HTR-8/SVneo (cell line): ENCODE results near the gene RPTOR.

Experiments
- DNase-seq: peaks from one replicate; pipeline ENCODE4 v3.0.0; 2011; ENCODE audit warnings: low spot score, mixed read lengths; ENCODE audit not compliant: insufficient read length
- FAIRE-seq: peaks from 2 replicates; lab custom pipeline; 2011; peaks lifted over from hg19 to GRCh38; lab: Jason Lieb, UNC

Gene RPTOR

GRCh38 chr17:80876950-80877728, 332.5 kb downstream of the RPTOR start:
- DNase-seq (no peak), FAIRE-seq (no peak)

GRCh38 chr17:80877729-80878303, 333.2 kb downstream of the RPTOR start:
- DNase-seq (no peak), FAIRE-seq (no peak)

GRCh38 chr17:80878876-80879722, 334.5 kb downstream of the RPTOR start:
- no peak for FAIRE-seq
- DNase-seq, result no peak

GRCh38 chr17:80879723-80880647, 335.3 kb downstream of the RPTOR start:
- no peak for FAIRE-seq
- DNase-seq, result no peak

GRCh38 chr17:80880648-80880985, 336.0 kb downstream of the RPTOR start:
- DNase-seq (no peak), FAIRE-seq (no peak)

- DNase-seq (no peak), FAIRE-seq (no peak)
These were observed 336.7 kb downstream of the RPTOR start for GRCh38 chr17:80881306-80881705.

- DNase-seq, result no peak
- no peak for FAIRE-seq
These were observed 337.7 kb downstream of the RPTOR start for GRCh38 chr17:80882323-80882722.

GRCh38 chr17:80882926-80883685, 338.5 kb downstream of the RPTOR start:
- no peak for FAIRE-seq
- DNase-seq, result no peak

- no peak for FAIRE-seq
- no peak for DNase-seq
These were observed 339.4 kb downstream of the RPTOR start for GRCh38 chr17:80883831-80884735.

GRCh38 chr17:80884811-80885210, 340.2 kb downstream of the RPTOR start:
- FAIRE-seq, result no peak

GRCh38 chr17:80885947-80886582, 341.4 kb downstream of the RPTOR start:
- DNase-seq (no peak), FAIRE-seq (no peak)

More at GRCh38 chr17:80884811-80885210, 340.2 kb downstream of the RPTOR start:
- DNase-seq, result no peak

GRCh38 chr17:80886641-80887573, 342.3 kb downstream of the RPTOR start:
- no peak for FAIRE-seq

GRCh38 chr17:80887639-80888175, 343.1 kb downstream of the RPTOR start:
- DNase-seq (no peak), FAIRE-seq (no peak)

More at GRCh38 chr17:80886641-80887573, 342.3 kb downstream of the RPTOR start:
- DNase-seq, result no peak

- no peak for FAIRE-seq
- DNase-seq, result no peak
These were observed 343.9 kb downstream of the RPTOR start for GRCh38 chr17:80888276-80889160.
